HL-60 (cell line): ENCODE results near the gene LRFN2.

ENCODE experiments used
- DNase-seq, 2 experiments: peaks; one replicate each; pipeline ENCODE4 v3.0.0-alpha.2; 2010 to 2020; ENCODE audit warnings: low read depth in 1 of 2, low spot score in 1 of 2
- H3K27ac ChIP-seq: fragments of 250-450 bp; sonication (Bioruptor Pico); replicated peaks from 2 replicates; pipeline ENCODE4 v1.5.1; 2020; ENCODE audit warnings: mild to moderate bottlenecking, moderate library complexity
- H3K27me3 ChIP-seq: fragments of 250-450 bp; sonication (Bioruptor Pico); 2 replicates; pipeline ENCODE4 v1.5.1; 2021; ENCODE audit warnings: mild to moderate bottlenecking, moderate library complexity; ENCODE audit not compliant: insufficient read depth, poor library complexity, severe bottlenecking
- H3K4me3 ChIP-seq: replicated peaks from 2 replicates; pipeline ENCODE4 v1.5.1; 2011; ENCODE audit warnings: mild to moderate bottlenecking, control low read depth, low read length; ENCODE audit not compliant: insufficient read depth
- GABPA ChIP-seq: IDR thresholded peaks from 2 replicates; pipeline ENCODE4 v1.6.1; 2012; ENCODE audit warnings: low read depth
- POLR2AphosphoS5 ChIP-seq: IDR thresholded peaks from 2 replicates; pipeline ENCODE4 v1.6.1; 2012; ENCODE audit warnings: low read depth
- SPI1 ChIP-seq: IDR thresholded peaks from 2 replicates; pipeline ENCODE4 v1.6.1; 2012; ENCODE audit warnings: low read depth, mild to moderate bottlenecking, borderline replicate concordance
- TF ChIP-seq, protein P1 (sequence below): IDR thresholded peaks from one replicate; pipeline ENCODE4 v1.5.1; 2011; ENCODE audit warnings: low read length, control low read depth, inconsistent platforms; ENCODE audit not compliant: insufficient read depth
- TF ChIP-seq, protein P2 (sequence below): IDR thresholded peaks from 2 replicates; pipeline ENCODE4 v1.6.1; 2012; ENCODE audit warnings: low read depth; ENCODE audit not compliant: insufficient replicate concordance

Gene LRFN2

DNA sequence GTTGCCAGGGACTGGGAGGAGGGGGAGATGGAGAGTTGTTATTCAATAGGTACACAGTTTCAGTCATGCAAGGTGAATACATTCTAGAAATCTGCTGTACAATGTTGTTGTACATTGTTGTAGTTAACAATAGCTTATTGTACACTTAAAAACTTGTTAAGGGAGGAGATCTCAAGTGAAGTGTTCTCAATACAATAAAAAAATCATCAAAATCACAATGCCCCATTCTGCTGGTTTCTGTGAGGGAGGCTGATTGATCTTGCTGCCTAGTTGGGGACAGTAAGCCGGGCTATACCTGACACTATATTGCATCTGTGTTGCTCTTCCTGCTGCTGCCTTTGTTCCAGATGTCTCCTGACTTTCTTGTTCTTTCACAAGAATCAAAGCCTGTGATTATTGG is 232.1 kb downstream of the LRFN2 start:
- H3K27me3 ChIP-seq = no peaks in the 10 kb centered on the region
- TF ChIP-seq POLR2AphosphoS5 = no peak
- TF ChIP-seq, protein P1, sequence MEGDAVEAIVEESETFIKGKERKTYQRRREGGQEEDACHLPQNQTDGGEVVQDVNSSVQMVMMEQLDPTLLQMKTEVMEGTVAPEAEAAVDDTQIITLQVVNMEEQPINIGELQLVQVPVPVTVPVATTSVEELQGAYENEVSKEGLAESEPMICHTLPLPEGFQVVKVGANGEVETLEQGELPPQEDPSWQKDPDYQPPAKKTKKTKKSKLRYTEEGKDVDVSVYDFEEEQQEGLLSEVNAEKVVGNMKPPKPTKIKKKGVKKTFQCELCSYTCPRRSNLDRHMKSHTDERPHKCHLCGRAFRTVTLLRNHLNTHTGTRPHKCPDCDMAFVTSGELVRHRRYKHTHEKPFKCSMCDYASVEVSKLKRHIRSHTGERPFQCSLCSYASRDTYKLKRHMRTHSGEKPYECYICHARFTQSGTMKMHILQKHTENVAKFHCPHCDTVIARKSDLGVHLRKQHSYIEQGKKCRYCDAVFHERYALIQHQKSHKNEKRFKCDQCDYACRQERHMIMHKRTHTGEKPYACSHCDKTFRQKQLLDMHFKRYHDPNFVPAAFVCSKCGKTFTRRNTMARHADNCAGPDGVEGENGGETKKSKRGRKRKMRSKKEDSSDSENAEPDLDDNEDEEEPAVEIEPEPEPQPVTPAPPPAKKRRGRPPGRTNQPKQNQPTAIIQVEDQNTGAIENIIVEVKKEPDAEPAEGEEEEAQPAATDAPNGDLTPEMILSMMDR = no peak
- TF ChIP-seq, protein P2, sequence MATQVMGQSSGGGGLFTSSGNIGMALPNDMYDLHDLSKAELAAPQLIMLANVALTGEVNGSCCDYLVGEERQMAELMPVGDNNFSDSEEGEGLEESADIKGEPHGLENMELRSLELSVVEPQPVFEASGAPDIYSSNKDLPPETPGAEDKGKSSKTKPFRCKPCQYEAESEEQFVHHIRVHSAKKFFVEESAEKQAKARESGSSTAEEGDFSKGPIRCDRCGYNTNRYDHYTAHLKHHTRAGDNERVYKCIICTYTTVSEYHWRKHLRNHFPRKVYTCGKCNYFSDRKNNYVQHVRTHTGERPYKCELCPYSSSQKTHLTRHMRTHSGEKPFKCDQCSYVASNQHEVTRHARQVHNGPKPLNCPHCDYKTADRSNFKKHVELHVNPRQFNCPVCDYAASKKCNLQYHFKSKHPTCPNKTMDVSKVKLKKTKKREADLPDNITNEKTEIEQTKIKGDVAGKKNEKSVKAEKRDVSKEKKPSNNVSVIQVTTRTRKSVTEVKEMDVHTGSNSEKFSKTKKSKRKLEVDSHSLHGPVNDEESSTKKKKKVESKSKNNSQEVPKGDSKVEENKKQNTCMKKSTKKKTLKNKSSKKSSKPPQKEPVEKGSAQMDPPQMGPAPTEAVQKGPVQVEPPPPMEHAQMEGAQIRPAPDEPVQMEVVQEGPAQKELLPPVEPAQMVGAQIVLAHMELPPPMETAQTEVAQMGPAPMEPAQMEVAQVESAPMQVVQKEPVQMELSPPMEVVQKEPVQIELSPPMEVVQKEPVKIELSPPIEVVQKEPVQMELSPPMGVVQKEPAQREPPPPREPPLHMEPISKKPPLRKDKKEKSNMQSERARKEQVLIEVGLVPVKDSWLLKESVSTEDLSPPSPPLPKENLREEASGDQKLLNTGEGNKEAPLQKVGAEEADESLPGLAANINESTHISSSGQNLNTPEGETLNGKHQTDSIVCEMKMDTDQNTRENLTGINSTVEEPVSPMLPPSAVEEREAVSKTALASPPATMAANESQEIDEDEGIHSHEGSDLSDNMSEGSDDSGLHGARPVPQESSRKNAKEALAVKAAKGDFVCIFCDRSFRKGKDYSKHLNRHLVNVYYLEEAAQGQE = no peak
- TF ChIP-seq SPI1 = no peak
- TF ChIP-seq GABPA = no peak
- H3K27ac ChIP-seq = no peak overlapping the region
- no peak for DNase-seq
- H3K4me3 ChIP-seq = no peak overlapping the region

DNA sequence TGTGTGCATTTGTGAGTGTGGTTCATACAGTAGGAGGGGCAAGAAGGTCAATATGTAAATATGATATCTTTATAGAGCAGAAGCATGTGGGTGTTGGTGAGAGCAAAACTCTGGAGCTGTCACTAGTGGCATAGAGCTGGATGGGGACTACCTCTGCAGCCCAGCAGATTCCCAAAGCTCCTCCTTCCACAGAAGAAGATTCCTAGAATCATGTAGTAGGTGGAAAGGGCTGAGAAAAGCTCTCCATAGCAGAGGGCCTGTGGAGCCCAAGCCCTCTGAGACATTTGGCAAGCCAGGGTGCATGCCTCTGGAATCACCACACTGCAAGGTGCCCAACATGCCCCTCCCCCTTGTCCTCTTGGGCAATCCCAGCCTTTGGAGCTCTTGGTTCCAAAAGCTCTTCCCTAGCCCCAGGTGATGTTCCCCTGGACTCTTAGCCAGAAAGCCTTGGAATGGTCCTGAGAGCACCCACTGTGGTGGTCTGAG is 233.2 kb downstream of the LRFN2 start:
- Histone ChIP-seq H3K27me3 (no peaks in the 10 kb centered on the region), H3K27ac (no peak overlapping the region), H3K4me3 (no peak overlapping the region)
- TF ChIP-seq SPI1 (no peak), GABPA (no peak), POLR2AphosphoS5 (no peak)
- TF ChIP-seq, protein P1 = no peak
- TF ChIP-seq, protein P2 = no peak
- no peak for DNase-seq

DNA sequence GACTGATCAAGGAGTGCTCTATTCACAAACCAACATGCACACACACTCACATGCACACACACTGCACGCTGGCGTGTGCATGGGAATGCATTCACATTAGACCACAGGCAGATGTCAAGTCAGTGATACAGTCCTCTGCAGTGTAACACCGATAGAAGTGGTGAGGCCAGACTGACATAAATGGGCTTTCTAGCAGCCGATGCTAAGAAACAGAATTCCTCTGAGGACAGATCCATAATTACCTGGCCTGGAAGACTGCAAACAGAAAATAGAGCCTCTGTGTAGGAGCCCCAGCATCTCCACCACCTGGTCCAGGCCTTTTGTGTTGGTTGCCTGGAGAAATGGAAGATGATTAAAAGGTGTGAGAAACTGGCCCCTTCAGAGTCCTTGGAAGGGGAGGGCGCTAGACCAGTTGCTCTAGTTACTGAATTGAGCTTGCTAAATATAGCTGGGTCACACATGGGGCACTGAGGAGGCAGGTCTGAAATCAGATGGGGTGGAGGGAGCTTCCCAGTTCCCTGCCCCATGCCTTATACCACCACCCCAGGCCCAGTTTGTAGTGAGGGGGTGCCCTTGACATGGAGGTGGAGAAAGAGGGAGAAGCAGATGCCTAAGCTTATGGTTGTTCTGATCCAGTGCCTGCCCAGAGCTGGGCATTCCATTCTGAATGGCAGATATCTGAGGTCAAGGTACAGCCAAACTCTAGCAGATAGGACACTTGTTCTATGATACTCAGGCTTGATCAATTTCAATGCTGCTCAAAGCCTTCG is 233.8 kb downstream of the LRFN2 start:
- no peak overlapping the region for H3K27ac ChIP-seq
- no peak overlapping the region for H3K4me3 ChIP-seq
- no peaks in the 10 kb centered on the region for H3K27me3 ChIP-seq
- TF ChIP-seq GABPA (no peak), SPI1 (no peak), POLR2AphosphoS5 (no peak)
- TF ChIP-seq, protein P1 = no peak
- TF ChIP-seq, protein P2 = no peak
- no peak for DNase-seq
